ENCODE measurements around the gene INTU. TPM values are rescaled to one million over a fixed set of nuclear protein-coding genes. Genes with fewer than 3 reads are reported as not detected.

Gene INTU
- total RNA-seq, 6 experiments from 2014 or later = 1.1 to 2.0 (median 1.3) TPM

GRCh38 chr4:127610488-127610887, 22.3 kb upstream of the INTU start:
- ATAC-seq (no peak), DNase-seq (no peak)
- Histone ChIP-seq H3K9me3 (no peaks in the 10 kb centered on the region), H3K27me3 (no peaks in the 10 kb centered on the region), H3K36me3 (no peaks in the 10 kb centered on the region), H3K27ac (no peak overlapping the region), H3K4me3 (no peak overlapping the region), H3K4me1 (no peaks in the 10 kb centered on the region)
- intact Hi-C loops (cut with DNase I) = no loop called here
- 90% methylated on average over 3 of the region's 3 CpGs for WGBS (ENCODE audit: insufficient coverage, low coverage, low lambda C conversion rate, missing lambda C conversion rate)
- TF ChIP-seq CTCF (IDR thresholded peaks at IDR 0.05) = no peak
- no peak for TF ChIP-seq POLR2A (IDR thresholded peaks at IDR 0.05)

GRCh38 chr4:127616898-127617297, 15.9 kb upstream of the INTU start:
- Histone ChIP-seq H3K27ac (no peak overlapping the region), H3K4me3 (no peak overlapping the region), H3K4me1 (no peaks in the 10 kb centered on the region), H3K36me3 (no peaks in the 10 kb centered on the region), H3K27me3 (no peaks in the 10 kb centered on the region), H3K9me3 (no peaks in the 10 kb centered on the region)
- DNase-seq (no peak), ATAC-seq (no peak)
- intact Hi-C loops (cut with DNase I) = no loop called here
- no peak for TF ChIP-seq CTCF (IDR thresholded peaks at IDR 0.05)
- TF ChIP-seq POLR2A (IDR thresholded peaks at IDR 0.05) = no peak
- WGBS (ENCODE audit: insufficient coverage, low coverage, low lambda C conversion rate, missing lambda C conversion rate) = 88% methylated on average over 1 of the region's 2 CpGs

GRCh38 chr4:127618427-127618826, 14.3 kb upstream of the INTU start:
- Histone ChIP-seq H3K36me3 (no peaks in the 10 kb centered on the region), H3K27me3 (peaks cover 0 to 4% of the 10 kb centered on the region in 2 donors), H3K9me3 (no peaks in the 10 kb centered on the region), H3K27ac (no peak overlapping the region), H3K4me1 (peaks cover 0 to 8% (median 3%) of the 10 kb centered on the region in 4 donors), H3K4me3 (no peak overlapping the region)
- ATAC-seq = no peak
- TF ChIP-seq CTCF (IDR thresholded peaks at IDR 0.05) (no peak), POLR2A (IDR thresholded peaks at IDR 0.05) (no peak)
- DNase-seq = no peak
- intact Hi-C loops (cut with DNase I) = no loop called here

GRCh38 chr4:127622621-127622920, 10.2 kb upstream of the INTU start:
- no peak overlapping the region for H3K27ac ChIP-seq
- TF ChIP-seq CTCF (IDR thresholded peaks at IDR 0.05) (no peak), POLR2A (IDR thresholded peaks at IDR 0.05) (no peak)
- ATAC-seq (no peak), DNase-seq (no peak)
- no peaks in the 10 kb centered on the region for H3K9me3 ChIP-seq
- H3K36me3 ChIP-seq = no peaks in the 10 kb centered on the region
- intact Hi-C loops (cut with DNase I) = loop anchor here in 1 of 2 donors (10.0 kb wide), 1 partner anchor 102 kb away; no protein-coding TSS in a partner anchor
- peaks cover 0 to 9% of the 10 kb centered on the region in 2 donors for H3K27me3 ChIP-seq
- peak overlapping the region in 1 of 3 donors; percentile 43 for H3K4me3 ChIP-seq
- WGBS (ENCODE audit: insufficient coverage, low coverage, low lambda C conversion rate, missing lambda C conversion rate) = 35% methylated on average over 5 of the region's 12 CpGs
- H3K4me1 ChIP-seq = peaks cover 0 to 13% (median 4%) of the 10 kb centered on the region in 4 donors

Data from right lobe of liver (tissue), 6 donors.